ENCODE measurements around the gene RAD51D. TPM values are rescaled to one million over a fixed set of nuclear protein-coding genes. Genes with fewer than 3 reads are reported as not detected.

The RAD51D gene
- total and polyA plus RNA-seq, 10 of the 15 experiments (the other 5 are each of a cell fraction or from before 2014, with no cell fraction given): 2.6 to 29.3 (median 13.5) TPM

GRCh38 chr17:35164716-35165115 is 45.1 kb upstream of the RAD51D start (continued):
- TF ChIP-seq BCLAF1 (IDR thresholded peaks at IDR 0.05): no peak
- TF ChIP-seq CEBPB (IDR thresholded peaks at IDR 0.05; ENCODE audit: borderline replicate concordance in 1 of 2, low read depth in 2 of 2, low read length in 2 of 2): no peak
- TF ChIP-seq ZNF687 (IDR thresholded peaks at IDR 0.05): no peak
- no peak for TF ChIP-seq MLLT1 (IDR thresholded peaks at IDR 0.05)
- no peak for TF ChIP-seq PRDM15 (CRISPR knock-in tag; IDR thresholded peaks at IDR 0.05)
- no peak for TF ChIP-seq ZNF622 (IDR thresholded peaks at IDR 0.05)
- TF ChIP-seq CHD4 (IDR thresholded peaks at IDR 0.05): no peak
- TF ChIP-seq WRNIP1 (IDR thresholded peaks at IDR 0.05; ENCODE audit: borderline replicate concordance, low read depth, low read length): no peak
- TF ChIP-seq SMAD5 (IDR thresholded peaks at IDR 0.05; ENCODE audit: low read depth): no peak
